ENCODE results near the gene SLC11A1. TPM values are rescaled to one million over a fixed set of nuclear protein-coding genes. Genes with fewer than 3 reads are reported as not detected.

Gene SLC11A1
- total and polyA plus RNA-seq, 2 experiments from 2014 or later = 0.63 to 1.1 TPM

DNA sequence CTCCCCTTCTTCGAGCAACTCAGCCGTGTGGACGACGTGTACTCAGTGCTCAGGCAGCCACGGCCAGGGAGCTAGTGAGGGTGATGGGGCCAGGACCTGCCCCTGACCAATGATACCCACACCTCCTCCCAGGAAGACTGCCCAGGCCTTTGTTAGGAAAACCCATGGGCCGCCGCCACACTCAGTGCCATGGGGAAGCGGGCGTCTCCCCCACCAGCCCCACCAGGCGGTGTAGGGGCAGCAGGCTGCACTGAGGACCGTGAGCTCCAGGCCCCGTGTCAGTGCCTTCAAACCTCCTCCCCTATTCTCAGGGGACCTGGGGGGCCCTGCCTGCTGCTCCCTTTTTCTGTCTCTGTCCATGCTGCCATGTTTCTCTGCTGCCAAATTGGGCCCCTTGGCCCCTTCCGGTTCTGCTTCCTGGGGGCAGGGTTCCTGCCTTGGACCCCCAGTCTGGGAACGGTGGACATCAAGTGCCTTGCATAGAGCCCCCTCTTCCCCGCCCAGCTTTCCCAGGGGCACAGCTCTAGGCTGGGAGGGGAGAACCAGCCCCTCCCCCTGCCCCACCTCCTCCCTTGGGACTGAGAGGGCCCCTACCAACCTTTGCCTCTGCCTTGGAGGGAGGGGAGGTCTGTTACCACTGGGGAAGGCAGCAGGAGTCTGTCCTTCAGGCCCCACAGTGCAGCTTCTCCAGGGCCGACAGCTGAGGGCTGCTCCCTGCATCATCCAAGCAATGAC lies 22.4 kb downstream of the SLC11A1 start:
- Histone ChIP-seq H3K9me3 (ENCODE audit: low read depth) (no peaks in the 10 kb centered on the region), H3K27ac (peak overlapping the region; percentile 96), H3K4me1 (ENCODE audit: low read depth) (peaks cover 11% of the 10 kb centered on the region), H3K36me3 (peaks cover 11% of the 10 kb centered on the region), H3K4me3 (no peak overlapping the region), H3K27me3 (no peaks in the 10 kb centered on the region)
- DNase-seq (ENCODE audit: low read depth in 1 of 2, low spot score in 1 of 2) = no peak
- TF ChIP-seq, protein P1, sequence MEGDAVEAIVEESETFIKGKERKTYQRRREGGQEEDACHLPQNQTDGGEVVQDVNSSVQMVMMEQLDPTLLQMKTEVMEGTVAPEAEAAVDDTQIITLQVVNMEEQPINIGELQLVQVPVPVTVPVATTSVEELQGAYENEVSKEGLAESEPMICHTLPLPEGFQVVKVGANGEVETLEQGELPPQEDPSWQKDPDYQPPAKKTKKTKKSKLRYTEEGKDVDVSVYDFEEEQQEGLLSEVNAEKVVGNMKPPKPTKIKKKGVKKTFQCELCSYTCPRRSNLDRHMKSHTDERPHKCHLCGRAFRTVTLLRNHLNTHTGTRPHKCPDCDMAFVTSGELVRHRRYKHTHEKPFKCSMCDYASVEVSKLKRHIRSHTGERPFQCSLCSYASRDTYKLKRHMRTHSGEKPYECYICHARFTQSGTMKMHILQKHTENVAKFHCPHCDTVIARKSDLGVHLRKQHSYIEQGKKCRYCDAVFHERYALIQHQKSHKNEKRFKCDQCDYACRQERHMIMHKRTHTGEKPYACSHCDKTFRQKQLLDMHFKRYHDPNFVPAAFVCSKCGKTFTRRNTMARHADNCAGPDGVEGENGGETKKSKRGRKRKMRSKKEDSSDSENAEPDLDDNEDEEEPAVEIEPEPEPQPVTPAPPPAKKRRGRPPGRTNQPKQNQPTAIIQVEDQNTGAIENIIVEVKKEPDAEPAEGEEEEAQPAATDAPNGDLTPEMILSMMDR (IDR thresholded peaks at IDR 0.05; ENCODE audit: low read depth, low read length) = no peak

DNA sequence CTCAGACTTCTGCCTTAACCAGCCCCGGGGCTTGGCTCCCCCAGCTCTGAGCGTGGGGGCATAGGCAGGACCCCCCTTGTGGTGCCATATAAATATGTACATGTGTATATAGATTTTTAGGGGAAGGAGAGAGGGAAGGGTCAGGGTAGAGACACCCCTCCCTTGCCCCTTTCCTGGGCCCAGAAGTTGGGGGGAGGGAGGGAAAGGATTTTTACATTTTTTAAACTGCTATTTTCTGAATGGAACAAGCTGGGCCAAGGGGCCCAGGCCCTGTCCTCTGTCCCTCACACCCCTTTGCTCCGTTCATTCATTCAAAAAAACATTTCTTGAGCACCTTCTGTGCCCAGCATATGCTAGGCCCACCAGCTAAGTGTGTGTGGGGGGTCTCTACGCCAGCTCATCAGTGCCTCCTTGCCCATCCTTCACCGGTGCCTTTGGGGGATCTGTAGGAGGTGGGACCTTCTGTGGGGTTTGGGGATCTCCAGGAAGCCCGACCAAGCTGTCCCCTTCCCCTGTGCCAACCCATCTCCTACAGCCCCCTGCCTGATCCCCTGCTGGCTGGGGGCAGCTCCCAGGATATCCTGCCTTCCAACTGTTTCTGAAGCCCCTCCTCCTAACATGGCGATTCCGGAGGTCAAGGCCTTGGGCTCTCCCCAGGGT lies 23.1 kb downstream of the SLC11A1 start:
- TF ChIP-seq, protein P1 (IDR thresholded peaks at IDR 0.05; ENCODE audit: low read depth, low read length) = no peak
- peak overlapping the region; percentile 96 for H3K27ac ChIP-seq
- peaks cover 11% of the 10 kb centered on the region for H3K4me1 ChIP-seq (ENCODE audit: low read depth)
- H3K27me3 ChIP-seq = no peaks in the 10 kb centered on the region
- peak overlapping the region; percentile 29 for H3K4me3 ChIP-seq
- peaks cover 11% of the 10 kb centered on the region for H3K36me3 ChIP-seq
- H3K9me3 ChIP-seq (ENCODE audit: low read depth) = no peaks in the 10 kb centered on the region
- no peak for DNase-seq (ENCODE audit: low read depth in 1 of 2, low spot score in 1 of 2)

DNA sequence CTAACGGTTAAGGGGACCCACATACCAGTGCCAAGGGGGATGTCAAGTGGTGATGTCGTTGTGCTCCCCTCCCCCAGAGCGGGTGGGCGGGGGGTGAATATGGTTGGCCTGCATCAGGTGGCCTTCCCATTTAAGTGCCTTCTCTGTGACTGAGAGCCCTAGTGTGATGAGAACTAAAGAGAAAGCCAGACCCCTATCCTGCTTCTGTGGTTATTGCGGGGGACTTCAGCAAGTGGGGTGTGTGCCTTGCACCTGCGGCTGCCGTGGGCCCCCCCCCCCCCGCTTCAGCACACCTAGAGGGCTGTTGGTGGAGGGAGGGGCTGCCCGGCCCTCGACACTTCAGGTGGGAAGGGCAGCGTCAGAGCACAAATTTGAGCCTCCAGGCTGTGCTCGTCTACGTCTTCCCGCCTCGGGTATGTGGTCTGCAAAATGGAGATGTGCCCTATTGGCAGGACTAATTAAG lies 23.7 kb downstream of the SLC11A1 start:
- H3K27ac ChIP-seq = peak overlapping the region; percentile 96
- no peaks in the 10 kb centered on the region for H3K9me3 ChIP-seq (ENCODE audit: low read depth)
- TF ChIP-seq, protein P1 (IDR thresholded peaks at IDR 0.05; ENCODE audit: low read depth, low read length) = no peak
- DNase-seq (ENCODE audit: low read depth in 1 of 2, low spot score in 1 of 2) = peak in 1 of 2 donors; percentile 23
- H3K27me3 ChIP-seq = no peaks in the 10 kb centered on the region
- peaks cover 11% of the 10 kb centered on the region for H3K4me1 ChIP-seq (ENCODE audit: low read depth)
- H3K36me3 ChIP-seq = peaks cover 11% of the 10 kb centered on the region
- peak overlapping the region; percentile 29 for H3K4me3 ChIP-seq

DNA sequence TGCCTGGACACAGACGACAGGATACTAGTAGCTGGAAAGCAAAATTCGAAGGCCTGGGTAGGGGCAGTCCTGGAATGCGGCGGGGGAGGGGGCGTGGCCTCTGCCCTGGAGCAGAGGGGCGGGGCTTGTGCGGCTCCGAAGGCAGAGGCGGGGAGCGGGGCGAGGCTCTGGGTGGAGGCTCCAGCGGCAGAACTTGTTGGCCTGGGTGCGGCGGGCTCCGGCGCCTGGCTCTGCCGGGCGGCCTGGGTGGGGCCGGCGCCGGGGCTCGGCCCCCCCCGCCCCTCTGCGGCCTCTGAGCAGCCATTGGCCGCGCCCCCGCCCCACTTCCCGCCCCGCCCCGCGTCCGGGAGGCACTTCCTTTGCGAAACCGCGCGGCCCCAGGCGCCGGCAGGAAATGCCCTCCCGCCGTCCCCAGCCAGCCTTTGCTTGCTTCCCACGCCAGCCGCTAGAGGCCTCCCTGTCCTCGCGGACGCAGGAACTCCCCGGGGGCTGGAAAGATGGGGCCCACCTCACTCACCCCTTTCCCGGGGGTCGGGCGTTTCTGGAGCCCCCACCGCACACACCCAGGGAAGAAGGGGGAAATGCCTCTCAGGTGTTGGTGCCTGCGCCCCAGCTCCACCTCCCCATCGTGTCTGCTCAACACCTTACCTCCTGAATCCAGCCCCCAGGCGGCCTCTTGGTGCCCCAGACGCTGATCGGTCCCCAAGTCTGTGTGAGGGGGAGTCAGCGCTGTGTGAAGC lies 24.3 kb downstream of the SLC11A1 start:
- no peaks in the 10 kb centered on the region for H3K27me3 ChIP-seq
- peak overlapping the region; percentile 29 for H3K4me3 ChIP-seq
- H3K27ac ChIP-seq = peak overlapping the region; percentile 96
- TF ChIP-seq, protein P1 (IDR thresholded peaks at IDR 0.05; ENCODE audit: low read depth, low read length) = peak; percentile 74
- peaks cover 11% of the 10 kb centered on the region for H3K4me1 ChIP-seq (ENCODE audit: low read depth)
- peaks cover 11% of the 10 kb centered on the region for H3K36me3 ChIP-seq
- DNase-seq (ENCODE audit: low read depth in 1 of 2, low spot score in 1 of 2) = peak; percentile 98
- H3K9me3 ChIP-seq (ENCODE audit: low read depth) = no peaks in the 10 kb centered on the region

DNA sequence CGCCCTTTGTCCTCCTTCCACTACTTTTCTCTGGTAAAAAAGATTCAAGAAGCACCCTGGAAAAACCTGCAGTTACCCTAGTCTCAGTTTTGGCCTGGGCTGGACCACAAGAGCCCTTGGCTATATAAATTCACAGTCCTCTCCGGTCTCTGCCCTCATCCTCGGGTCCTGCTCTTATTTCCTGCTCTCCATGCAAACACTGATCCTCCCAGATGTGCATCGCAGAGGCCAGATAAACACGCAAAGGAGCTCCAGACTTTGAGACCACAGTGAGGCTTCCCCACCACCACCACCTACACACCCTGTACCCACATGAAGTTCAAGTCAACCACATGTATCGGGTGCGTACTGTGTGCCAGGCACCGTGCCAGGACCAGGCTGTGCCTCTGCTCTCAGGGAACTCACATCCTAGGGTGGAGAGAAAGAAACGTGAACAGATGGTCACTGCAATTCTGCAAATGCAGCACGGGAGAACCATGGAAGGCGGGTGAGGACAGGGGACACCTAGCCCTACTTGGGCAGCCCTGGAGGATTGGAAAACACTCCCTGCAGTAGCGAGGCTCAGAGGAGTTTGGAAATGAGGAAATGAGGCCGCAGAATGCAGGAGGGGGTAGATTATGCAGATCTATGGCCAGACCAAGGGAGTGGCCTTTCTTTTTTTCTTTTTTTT lies 25.0 kb downstream of the SLC11A1 start:
- H3K27ac ChIP-seq = peak overlapping the region; percentile 85
- H3K9me3 ChIP-seq (ENCODE audit: low read depth) = no peaks in the 10 kb centered on the region
- peak overlapping the region; percentile 29 for H3K4me3 ChIP-seq
- peaks cover 11% of the 10 kb centered on the region for H3K4me1 ChIP-seq (ENCODE audit: low read depth)
- no peaks in the 10 kb centered on the region for H3K27me3 ChIP-seq
- peak in 1 of 2 donors; percentile 76 for DNase-seq (ENCODE audit: low read depth in 1 of 2, low spot score in 1 of 2)
- TF ChIP-seq, protein P1 (IDR thresholded peaks at IDR 0.05; ENCODE audit: low read depth, low read length) = no peak
- peaks cover 11% of the 10 kb centered on the region for H3K36me3 ChIP-seq
